Suprapubic skin (tissue), 4 donors: ENCODE results near the gene KIF13A.

ENCODE experiments used
- CTCF ChIP-seq, 2 donors: fragments of 200-600 bp in 1 of 2; fragments of 450-650 bp in 1 of 2; sonication (generic) in 1 of 2; IDR thresholded peaks; one replicate each; pipeline ENCODE4 v1.5.1; 2016 to 2019; ENCODE audit warnings: antibody characterized with exemption in 2 of 2, mild to moderate bottlenecking in 1 of 2, moderate library complexity in 1 of 2
- EP300 ChIP-seq: sonication (generic); formaldehyde crosslinking; IDR thresholded peaks from one replicate; pipeline ENCODE4 v1.6.1; 2017; ENCODE audit warnings: antibody characterized with exemption
- POLR2A ChIP-seq, 2 donors: fragments of 450-650 bp; IDR thresholded peaks; one replicate each; pipeline ENCODE4 v1.6.1; 2017; ENCODE audit warnings: antibody characterized with exemption in 2 of 2, mild to moderate bottlenecking in 2 of 2, moderate library complexity in 2 of 2
- POLR2AphosphoS5 ChIP-seq, 3 donors: sonication (generic); formaldehyde crosslinking; IDR thresholded peaks; one replicate each; pipeline ENCODE4 v1.6.1; 2017; ENCODE audit warnings: antibody characterized with exemption in 3 of 3

DNA sequence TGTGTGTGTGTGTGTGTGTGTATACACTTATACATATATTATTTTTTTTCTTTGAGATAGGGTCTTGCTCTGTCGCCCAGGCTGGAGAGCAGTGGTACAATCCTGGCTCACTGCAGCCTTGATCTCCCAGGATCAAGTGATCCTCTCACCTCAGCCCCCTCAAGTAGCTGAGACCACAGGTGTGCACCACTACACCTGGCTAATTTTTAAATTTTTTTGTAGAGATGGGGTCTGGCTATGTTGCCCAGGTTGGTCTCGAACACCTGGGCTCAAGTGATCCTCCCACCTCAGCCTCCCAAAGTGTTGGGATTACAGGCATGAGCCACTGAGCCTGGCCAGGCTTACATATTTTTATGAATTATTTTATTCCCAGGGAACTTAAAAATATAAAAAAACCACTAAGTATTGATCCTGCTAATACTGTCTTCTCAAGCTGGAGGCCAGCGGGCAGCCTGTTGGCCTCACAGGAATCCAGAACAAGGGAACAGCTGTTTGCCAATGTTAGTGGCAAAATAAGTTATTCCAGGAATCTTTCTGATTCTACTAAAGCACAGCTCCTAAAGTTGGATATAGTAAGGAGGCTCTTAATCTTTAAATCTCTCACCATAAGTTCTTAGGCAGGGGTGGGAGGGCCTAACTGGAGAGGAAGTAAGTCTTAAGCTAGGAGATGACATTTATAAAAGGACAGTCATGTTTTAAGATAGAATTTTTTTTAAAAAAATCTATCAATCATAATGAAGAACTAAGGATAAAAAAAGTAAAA is 145.2 kb downstream of the KIF13A start:
- no peak for TF ChIP-seq CTCF (IDR thresholded peaks at IDR 0.05)
- no peak for TF ChIP-seq POLR2A (IDR thresholded peaks at IDR 0.05)
- no peak for TF ChIP-seq EP300
- no peak for TF ChIP-seq POLR2AphosphoS5 (IDR thresholded peaks at IDR 0.05)
